Natural killer cell (primary cell): ENCODE results near the gene ASTN2. TPM values are rescaled to one million over a fixed set of nuclear protein-coding genes. Genes with fewer than 3 reads are reported as not detected.

Source experiments
- ATAC-seq, 3 donors: fragments of 150-1000 bp in 2 of 3; fragments of 200-7000 bp in 1 of 3; cut with Tn5 transposase; 1 replicate in 1 of 3; 2 replicates in 2 of 3; pipeline ENCODE4 v1.10.0; 2021; ENCODE audit warnings: mild to moderate bottlenecking in 2 of 3, moderate library complexity in 2 of 3
- DNase-seq, 2 donors: peaks; one replicate each; pipeline versions ENCODE4 v3.0.0 to v3.0.0-alpha.2; 2013 to 2021; ENCODE audit warnings: mixed read lengths in 1 of 2
- H3K27ac ChIP-seq: one replicate; pipeline ENCODE4 v1.5.1; 2013; ENCODE audit warnings: mild to moderate bottlenecking, low read length
- H3K27me3 ChIP-seq: one replicate; pipeline ENCODE4 v1.6.1; 2013; ENCODE audit warnings: low read length; ENCODE audit not compliant: control insufficient read depth, insufficient read depth
- H3K36me3 ChIP-seq: one replicate; pipeline ENCODE4 v1.6.1; 2013; ENCODE audit warnings: low read length; ENCODE audit not compliant: control insufficient read depth, insufficient read depth
- H3K4me1 ChIP-seq: one replicate; pipeline ENCODE4 v1.6.1; 2013; ENCODE audit warnings: low read length; ENCODE audit not compliant: control insufficient read depth, insufficient read depth
- H3K4me3 ChIP-seq: one replicate; pipeline ENCODE4 v1.5.1; 2013; ENCODE audit warnings: low read length
- H3K9me3 ChIP-seq: one replicate; pipeline ENCODE4 v1.6.1; 2013; ENCODE audit warnings: low read length; ENCODE audit not compliant: control insufficient read depth, insufficient read depth
- H3K27ac Mint-ChIP-seq, 2 donors: one replicate each; pipeline ENCODE4 v1.8.0; 2022; ENCODE audit warnings: mild to moderate bottlenecking in 2 of 2, mixed read lengths in 2 of 2, moderate library complexity in 1 of 2
- H3K27me3 Mint-ChIP-seq, 2 donors: one replicate each; pipeline ENCODE4 v1.8.0; 2022; ENCODE audit warnings: low read depth in 2 of 2, mixed read lengths in 2 of 2
- H3K36me3 Mint-ChIP-seq: one replicate; pipeline ENCODE4 v1.8.0; 2022; ENCODE audit warnings: mixed read lengths
- H3K4me1 Mint-ChIP-seq, 2 donors: one replicate each; pipeline ENCODE4 v1.8.0; 2022; ENCODE audit warnings: mixed read lengths in 2 of 2
- H3K4me3 Mint-ChIP-seq: one replicate; pipeline ENCODE4 v1.8.0; 2022; ENCODE audit warnings: mild to moderate bottlenecking, moderate library complexity, mixed read lengths
- H3K9me3 Mint-ChIP-seq, 2 donors: one replicate each; pipeline ENCODE4 v1.8.0; 2022; ENCODE audit warnings: mixed read lengths in 2 of 2
- CTCF ChIP-seq: fragments of 200-600 bp; IDR thresholded peaks from one replicate; pipeline ENCODE4 v1.8.0; 2022; ENCODE audit warnings: antibody characterized with exemption
- WGBS: methylation state at CpG from one replicate; pipeline ENCODE4 v1.1.7; 2013; ENCODE audit warnings: missing lambda C conversion rate; ENCODE audit not compliant: insufficient coverage; 5-methylcytosine and 5-hydroxymethylcytosine counted together
- intact Hi-C: fragments of 100-400 bp; cut with micrococcal nuclease; formaldehyde crosslinking; loops from one replicate; pipeline ENCODE4 v1.14.2; 2022
- total RNA-seq, 4 donors: library from RNA; stranded (reverse); fragments of 120-200 nt in 1 of 4; gene quantifications; one replicate each; pipeline versions ENCODE4 v1.2.3 to v1.2.4, GENCODE V29; 2013 to 2022

Gene ASTN2
- total RNA-seq, 3 donors from 2014 or later (not counting 1 experiment from before 2014, with no cell fraction given): 3.0 to 3.5 (median 3.2) TPM

- Histone ChIP-seq H3K4me3 (no peak overlapping the region), H3K27me3 (no peaks in the 10 kb centered on the region), H3K9me3 (peaks cover 3% of the 10 kb centered on the region), H3K27ac (no peak overlapping the region), H3K36me3 (no peaks in the 10 kb centered on the region), H3K4me1 (no peaks in the 10 kb centered on the region)
- no peak for ATAC-seq
- Mint-ChIP-seq H3K27me3 (no peaks in the 10 kb centered on the region), H3K4me3 (no peak overlapping the region), H3K27ac (no peak overlapping the region), H3K36me3 (no peaks in the 10 kb centered on the region), H3K4me1 (no peaks in the 10 kb centered on the region), H3K9me3 (peaks cover 3 to 6% of the 10 kb centered on the region in 2 donors)
- intact Hi-C loops: no loop called here
- DNase-seq: no peak
- no peak for TF ChIP-seq CTCF
- 79% methylated on average over 3 of the region's 3 CpGs for WGBS
Observed at GRCh38 chr9:116449949-116450348, 964.9 kb downstream of the ASTN2 start.

- Histone ChIP-seq H3K4me3 (no peak overlapping the region), H3K4me1 (no peaks in the 10 kb centered on the region), H3K27ac (no peak overlapping the region), H3K36me3 (no peaks in the 10 kb centered on the region), H3K27me3 (no peaks in the 10 kb centered on the region), H3K9me3 (no peaks in the 10 kb centered on the region)
- intact Hi-C loops: no loop called here
- 8% methylated on average over 3 of the region's 3 CpGs for WGBS
- peaks cover 3 to 6% of the 10 kb centered on the region in 2 donors for H3K9me3 Mint-ChIP-seq
- ATAC-seq (no peak), DNase-seq (no peak)
- no peaks in the 10 kb centered on the region for H3K27me3 Mint-ChIP-seq
- no peaks in the 10 kb centered on the region for H3K4me1 Mint-ChIP-seq
- H3K4me3 Mint-ChIP-seq: no peak overlapping the region
- H3K27ac Mint-ChIP-seq: no peak overlapping the region
- no peak for TF ChIP-seq CTCF
- H3K36me3 Mint-ChIP-seq: no peaks in the 10 kb centered on the region
Observed at GRCh38 chr9:116448431-116448830, 966.4 kb downstream of the ASTN2 start.

GRCh38 chr9:116447934-116448333, 966.9 kb downstream of the ASTN2 start:
- no peak for ATAC-seq
- Mint-ChIP-seq H3K9me3 (peaks cover 3 to 6% of the 10 kb centered on the region in 2 donors), H3K36me3 (no peaks in the 10 kb centered on the region), H3K4me1 (no peaks in the 10 kb centered on the region), H3K27ac (no peak overlapping the region), H3K4me3 (no peak overlapping the region), H3K27me3 (no peaks in the 10 kb centered on the region)
- H3K4me1 ChIP-seq: no peaks in the 10 kb centered on the region
- no peak for DNase-seq
- H3K4me3 ChIP-seq: no peak overlapping the region
- no peak overlapping the region for H3K27ac ChIP-seq
- no peaks in the 10 kb centered on the region for H3K9me3 ChIP-seq
- WGBS: 13% methylated on average over 6 of the region's 6 CpGs
- intact Hi-C loops: no loop called here
- H3K36me3 ChIP-seq: no peaks in the 10 kb centered on the region
- H3K27me3 ChIP-seq: no peaks in the 10 kb centered on the region
- TF ChIP-seq CTCF: no peak

DNA sequence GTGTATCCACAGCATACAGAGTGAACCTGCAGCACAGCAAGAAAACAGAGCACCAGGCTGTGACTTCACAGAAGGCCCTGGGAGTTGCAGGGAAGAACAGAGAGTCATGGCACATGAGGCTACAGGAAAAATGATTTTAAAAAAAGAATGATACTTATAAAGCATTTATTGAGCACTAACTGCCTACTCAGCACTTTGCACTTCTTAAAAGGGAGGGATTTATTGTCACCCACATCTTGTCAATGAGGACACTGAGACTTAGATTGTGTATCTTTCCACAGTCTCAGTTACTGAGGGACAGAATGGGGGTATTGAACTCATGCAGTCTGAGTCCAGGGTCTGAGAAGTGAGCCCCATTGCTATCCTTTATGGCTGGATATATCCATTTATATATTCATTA, 972.3 kb downstream of the ASTN2 start:
- intact Hi-C loops: no loop called here
- ATAC-seq: no peak
- Mint-ChIP-seq H3K27ac (no peak overlapping the region), H3K4me3 (no peak overlapping the region), H3K27me3 (no peaks in the 10 kb centered on the region), H3K9me3 (peaks cover 9 to 10% of the 10 kb centered on the region in 2 donors), H3K4me1 (no peaks in the 10 kb centered on the region), H3K36me3 (peaks cover 7% of the 10 kb centered on the region)
- Histone ChIP-seq H3K27ac (no peak overlapping the region), H3K36me3 (no peaks in the 10 kb centered on the region), H3K9me3 (no peaks in the 10 kb centered on the region), H3K27me3 (no peaks in the 10 kb centered on the region), H3K4me1 (no peaks in the 10 kb centered on the region), H3K4me3 (no peak overlapping the region)
- no peak for TF ChIP-seq CTCF
- DNase-seq: no peak
